ENCODE measurements around the gene CAT.

The CAT gene

DNA sequence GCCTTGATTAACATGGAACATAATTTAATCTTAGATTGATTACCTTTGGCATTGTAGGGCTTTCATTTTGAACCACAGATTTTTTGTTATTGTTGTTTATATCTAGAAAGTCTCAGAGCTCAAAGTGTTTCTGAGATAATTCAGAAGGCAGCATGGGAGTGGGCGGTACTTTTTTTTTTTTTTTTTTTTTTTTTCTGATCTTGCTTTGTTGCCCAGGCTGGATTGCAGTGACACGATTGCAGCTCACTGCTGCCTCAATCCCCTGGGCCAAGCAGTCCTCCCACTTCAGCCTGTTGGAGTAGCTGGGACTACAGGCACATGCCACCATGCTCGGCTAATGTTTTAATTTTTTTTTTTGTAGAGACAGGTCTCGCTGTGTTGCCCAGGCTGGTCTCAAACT is 21.5 kb downstream of the CAT start:
- TF ChIP-seq TAF1 (IDR thresholded peaks at IDR 0.05; ENCODE audit: borderline replicate concordance, insufficient read depth, low read length) (no peak), REST (IDR thresholded peaks at IDR 0.05; ENCODE audit: insufficient read depth in 1 of 2, low read depth in 2 of 2, low read length in 2 of 2) (no peak), POLR2AphosphoS5 (IDR thresholded peaks at IDR 0.05; ENCODE audit: low read depth, low read length) (no peak), SIN3A (IDR thresholded peaks at IDR 0.05; ENCODE audit: borderline replicate concordance, insufficient read depth, low read length) (no peak), FOXP2 (optimal IDR thresholded peaks at IDR 0.05; ENCODE audit: borderline replicate concordance, extremely low read depth, extremely low read length, insufficient read depth) (no peak)

DNA sequence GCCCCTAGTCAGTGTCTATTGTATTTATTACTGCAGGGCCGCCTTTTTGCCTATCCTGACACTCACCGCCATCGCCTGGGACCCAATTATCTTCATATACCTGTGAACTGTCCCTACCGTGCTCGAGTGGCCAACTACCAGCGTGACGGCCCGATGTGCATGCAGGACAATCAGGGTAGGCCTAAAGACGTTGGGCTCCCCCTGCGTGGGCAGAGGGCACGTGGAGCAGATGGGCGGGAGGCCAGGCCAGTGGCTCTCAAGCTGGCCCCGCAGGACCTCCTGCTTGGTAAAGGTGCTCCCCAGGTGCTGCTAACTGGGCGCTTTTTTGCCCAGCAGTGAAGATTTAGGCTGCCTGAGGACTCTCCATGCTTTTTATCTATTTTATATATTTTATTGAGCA is 22.5 kb downstream of the CAT start:
- TF ChIP-seq SIN3A (IDR thresholded peaks at IDR 0.05; ENCODE audit: borderline replicate concordance, insufficient read depth, low read length) (no peak), REST (IDR thresholded peaks at IDR 0.05; ENCODE audit: insufficient read depth in 1 of 2, low read depth in 2 of 2, low read length in 2 of 2) (no peak), TAF1 (IDR thresholded peaks at IDR 0.05; ENCODE audit: borderline replicate concordance, insufficient read depth, low read length) (no peak), POLR2AphosphoS5 (IDR thresholded peaks at IDR 0.05; ENCODE audit: low read depth, low read length) (no peak), FOXP2 (optimal IDR thresholded peaks at IDR 0.05; ENCODE audit: borderline replicate concordance, extremely low read depth, extremely low read length, insufficient read depth) (no peak)

DNA sequence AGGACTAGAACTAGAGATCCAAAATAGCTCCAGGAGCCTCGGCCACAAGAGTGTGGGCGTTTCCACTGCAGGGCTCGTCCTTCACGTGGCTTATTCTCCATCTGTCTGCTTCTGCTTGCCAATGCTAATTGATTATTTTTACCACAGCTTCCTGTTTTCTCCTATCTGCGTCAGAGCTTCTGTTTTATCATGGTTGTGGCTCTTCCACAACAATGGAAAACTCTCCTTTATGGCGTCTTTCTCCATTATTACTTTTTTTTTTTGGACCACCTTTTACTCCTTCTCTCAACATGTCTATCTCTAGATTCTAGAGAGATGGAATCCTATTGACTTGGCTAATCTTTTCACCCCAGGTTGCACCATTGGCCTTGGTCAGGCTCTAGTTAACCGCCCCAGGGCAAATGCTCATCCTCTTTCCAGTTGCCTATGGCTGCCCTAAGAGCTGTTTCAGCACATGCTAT is 25.9 kb downstream of the CAT start:
- TF ChIP-seq TAF1 (IDR thresholded peaks at IDR 0.05; ENCODE audit: borderline replicate concordance, insufficient read depth, low read length) (no peak), POLR2AphosphoS5 (IDR thresholded peaks at IDR 0.05; ENCODE audit: low read depth, low read length) (no peak), SIN3A (IDR thresholded peaks at IDR 0.05; ENCODE audit: borderline replicate concordance, insufficient read depth, low read length) (no peak), FOXP2 (optimal IDR thresholded peaks at IDR 0.05; ENCODE audit: borderline replicate concordance, extremely low read depth, extremely low read length, insufficient read depth) (no peak), REST (IDR thresholded peaks at IDR 0.05; ENCODE audit: insufficient read depth in 1 of 2, low read depth in 2 of 2, low read length in 2 of 2) (no peak)

- no peak for TF ChIP-seq POLR2AphosphoS5 (IDR thresholded peaks at IDR 0.05; ENCODE audit: low read depth, low read length)
These were observed 28.2 kb downstream of the CAT start for GRCh38 chr11:34466802-34467488.

- TF ChIP-seq REST (IDR thresholded peaks at IDR 0.05; ENCODE audit: insufficient read depth in 1 of 2, low read depth in 2 of 2, low read length in 2 of 2) (no peak), TAF1 (IDR thresholded peaks at IDR 0.05; ENCODE audit: borderline replicate concordance, insufficient read depth, low read length) (no peak), POLR2AphosphoS5 (IDR thresholded peaks at IDR 0.05; ENCODE audit: low read depth, low read length) (no peak), SIN3A (IDR thresholded peaks at IDR 0.05; ENCODE audit: borderline replicate concordance, insufficient read depth, low read length) (no peak), FOXP2 (optimal IDR thresholded peaks at IDR 0.05; ENCODE audit: borderline replicate concordance, extremely low read depth, extremely low read length, insufficient read depth) (no peak)
These were observed 29.6 kb downstream of the CAT start for GRCh38 chr11:34468209-34468841.
